A172 (cell line): ENCODE measurements around the gene PHTF1. TPM values are rescaled to one million over a fixed set of nuclear protein-coding genes. Genes with fewer than 3 reads are reported as not detected.

Experiments
- DNase-seq: peaks from one replicate; pipeline ENCODE4 v3.0.0-alpha.2; 2015; ENCODE audit warnings: low spot score
- total RNA-seq: library from RNA; depleted of rRNA; stranded (reverse); fragments of >200 nt; shearing (Covaris generic); gene quantifications from 2 replicates; pipeline ENCODE4 v1.2.3, GENCODE V29; 2014; rRNA removed

PHTF1 gene
- total RNA-seq = 33.6 and 48.0 TPM in 2 replicates

DNA sequence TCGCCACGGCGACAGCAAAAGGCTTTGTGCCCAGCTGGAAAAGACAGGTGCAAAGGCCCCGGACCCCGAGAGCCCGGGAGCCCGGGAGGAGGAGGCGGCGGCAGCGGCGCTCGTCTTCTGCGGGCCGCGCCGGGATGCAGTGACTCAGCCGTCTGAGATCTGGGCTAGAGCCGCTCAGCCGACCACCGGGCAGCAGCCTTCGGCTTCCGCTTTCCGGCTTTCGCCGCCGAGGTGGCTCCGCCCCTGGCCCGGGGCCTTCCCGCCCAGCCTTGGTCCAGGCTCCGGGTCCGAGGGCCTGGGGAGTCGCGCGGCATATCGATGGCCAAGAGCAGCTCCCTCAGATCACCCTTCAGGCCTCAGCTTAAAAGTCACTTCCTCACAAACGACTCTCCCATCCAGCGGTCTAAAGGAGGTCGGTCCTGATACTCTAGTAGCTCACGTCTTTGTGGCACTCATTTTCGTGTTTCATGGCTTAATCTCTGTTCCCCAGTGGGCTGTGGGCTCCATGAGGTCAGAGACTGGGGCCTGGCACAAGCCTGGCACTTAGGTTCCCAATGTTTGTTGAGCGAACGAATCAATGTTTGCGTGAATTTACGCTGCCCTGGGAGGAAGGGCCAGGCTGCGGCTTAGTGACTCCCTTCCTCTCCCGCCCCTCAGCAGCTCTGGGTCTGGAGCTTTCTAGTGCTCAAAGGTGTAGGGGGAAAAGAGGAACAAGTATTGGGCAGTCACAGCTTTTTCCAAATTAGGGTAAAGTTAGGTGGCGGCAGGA is at the start of gene PHTF1:
TSS of gene PHTF1 (minus strand) at position 154 of the 769 bp plus-strand sequence. CDS start 783 bp downstream, outside the sequence.
- peak; percentile 57 for DNase-seq

DNA sequence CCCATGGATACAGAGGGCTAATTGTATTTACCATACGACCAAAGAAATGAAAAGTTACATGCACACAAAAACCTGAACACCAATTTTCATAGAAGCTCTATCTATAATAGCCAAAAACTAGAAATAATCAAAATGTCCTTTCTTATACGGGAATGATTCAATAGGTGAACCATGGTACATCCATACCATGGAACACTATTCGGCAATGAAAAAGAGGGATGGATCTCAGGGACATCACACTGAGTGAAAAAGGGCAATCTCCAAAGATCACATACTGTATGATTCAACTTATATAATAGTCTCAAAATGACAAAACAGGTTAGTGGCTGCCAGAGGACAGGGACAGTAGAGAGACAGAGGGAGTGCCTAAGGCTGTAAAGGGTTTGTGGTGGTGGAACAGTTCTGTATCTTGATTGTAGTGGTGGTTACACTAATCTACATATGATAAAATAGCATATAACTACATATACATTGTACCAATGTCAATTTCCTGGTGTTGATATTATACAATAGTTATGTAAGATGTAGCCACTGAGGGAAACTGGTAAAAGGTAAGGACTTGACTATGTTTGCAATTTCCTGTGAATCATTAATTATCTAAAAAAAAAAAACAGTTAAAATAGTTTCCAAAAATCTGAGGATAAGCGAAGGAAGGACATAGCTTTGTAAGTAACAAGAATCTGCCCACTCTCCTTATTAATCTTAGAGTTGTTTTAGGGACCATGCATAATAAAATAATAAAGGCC is 49.3 kb upstream of the PHTF1 start:
- no peak for DNase-seq

DNA sequence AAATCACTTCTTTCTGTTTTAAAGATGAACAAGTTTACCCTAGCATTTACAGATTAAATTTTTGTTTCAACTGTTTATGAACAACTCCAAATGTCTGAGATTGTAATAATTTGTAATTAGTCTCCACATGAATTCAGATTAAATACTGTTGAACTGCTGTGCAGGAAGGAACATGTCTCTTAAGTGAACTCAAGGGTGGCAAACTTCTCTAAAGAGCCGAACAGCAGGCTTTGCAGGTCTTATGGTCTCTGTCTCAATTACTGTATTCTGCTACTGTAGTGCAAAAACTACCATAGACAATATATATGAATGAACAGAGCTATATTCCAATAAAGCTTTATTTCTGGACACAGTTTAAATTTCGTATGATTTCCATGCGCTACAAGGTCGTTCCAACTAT is 46.4 kb upstream of the PHTF1 start:
- DNase-seq = no peak

DNA sequence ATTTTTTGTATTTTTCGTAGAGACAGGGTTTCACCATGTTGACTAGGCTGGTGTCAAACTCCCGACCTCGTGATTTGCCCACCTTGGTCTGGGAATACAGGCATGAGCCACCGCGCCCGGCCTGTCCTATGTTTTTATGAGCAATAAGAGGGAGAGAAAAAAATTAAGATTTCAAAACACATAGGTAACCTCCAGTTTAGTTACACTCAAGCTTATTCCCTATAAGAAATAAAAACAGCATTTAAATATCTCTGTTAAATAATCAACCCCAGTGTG is 45.9 kb upstream of the PHTF1 start:
- DNase-seq = no peak

DNA sequence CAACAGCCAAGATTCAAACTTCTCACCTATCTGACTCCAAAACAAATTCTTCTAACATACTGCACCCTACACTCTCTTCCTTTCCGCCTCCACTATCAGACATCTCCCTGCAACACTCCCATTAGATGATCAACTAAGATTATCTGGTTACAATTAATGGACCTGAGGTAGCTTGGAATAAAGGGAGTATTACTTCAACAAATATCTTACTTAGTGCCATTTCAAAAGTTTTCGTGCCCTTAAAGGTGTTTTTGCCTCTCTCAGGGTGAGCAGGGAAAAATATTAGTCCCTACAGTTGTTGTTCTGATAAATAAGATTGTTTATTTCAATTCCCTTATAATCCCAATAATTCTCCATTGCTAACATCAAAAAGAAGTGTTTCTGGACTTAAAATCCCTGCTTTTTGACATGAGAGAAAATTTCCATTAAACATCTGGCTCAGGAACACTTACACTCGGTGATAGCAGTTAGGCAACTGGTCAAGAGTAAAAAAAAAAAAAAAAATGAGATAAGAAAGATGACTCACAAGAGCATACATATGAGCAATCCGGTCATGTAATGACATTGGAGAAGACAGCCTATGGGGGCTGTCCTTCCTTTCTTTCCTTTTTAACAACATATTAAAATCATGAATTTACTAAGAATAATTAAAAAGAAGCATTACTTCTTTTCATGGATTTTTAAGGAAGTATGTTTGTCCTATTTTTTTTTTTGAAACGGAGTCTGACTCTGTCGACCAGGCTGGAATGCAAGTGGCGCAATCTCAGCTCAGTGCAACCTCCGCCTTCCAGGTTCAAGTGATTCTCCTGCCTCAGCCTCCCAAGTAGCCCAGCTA is 45.4 kb upstream of the PHTF1 start:
- peak; percentile 71 for DNase-seq

DNA sequence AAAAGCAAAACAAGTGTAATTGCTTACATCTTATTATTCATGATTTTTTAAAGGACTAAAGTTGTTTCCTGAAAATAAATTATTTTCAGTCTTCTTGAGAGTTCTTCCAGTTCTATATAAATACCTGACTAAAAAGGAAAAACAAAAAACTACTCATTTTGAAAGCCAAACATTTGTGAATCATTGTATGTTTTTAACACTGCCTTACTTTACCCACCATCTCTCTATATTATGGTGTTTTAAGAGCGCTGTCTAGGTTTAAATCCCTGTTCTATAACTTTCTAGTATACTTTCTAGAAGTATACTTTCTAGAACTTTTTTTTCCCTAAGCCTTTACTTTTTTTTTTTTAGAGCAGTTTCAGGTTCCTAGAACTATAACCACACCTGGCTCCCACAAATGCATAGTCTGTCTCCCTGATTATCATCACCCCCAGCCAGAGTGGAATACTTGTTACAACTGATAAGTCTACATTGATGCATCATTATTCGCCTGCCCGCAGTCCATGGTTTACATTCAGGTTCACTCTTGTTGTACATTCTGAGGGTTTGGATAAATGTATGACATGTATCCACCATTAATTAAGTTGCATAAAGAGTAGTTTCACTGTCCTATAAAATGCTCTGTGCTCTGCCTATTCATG is 43.2 kb upstream of the PHTF1 start:
- DNase-seq = no peak

DNA sequence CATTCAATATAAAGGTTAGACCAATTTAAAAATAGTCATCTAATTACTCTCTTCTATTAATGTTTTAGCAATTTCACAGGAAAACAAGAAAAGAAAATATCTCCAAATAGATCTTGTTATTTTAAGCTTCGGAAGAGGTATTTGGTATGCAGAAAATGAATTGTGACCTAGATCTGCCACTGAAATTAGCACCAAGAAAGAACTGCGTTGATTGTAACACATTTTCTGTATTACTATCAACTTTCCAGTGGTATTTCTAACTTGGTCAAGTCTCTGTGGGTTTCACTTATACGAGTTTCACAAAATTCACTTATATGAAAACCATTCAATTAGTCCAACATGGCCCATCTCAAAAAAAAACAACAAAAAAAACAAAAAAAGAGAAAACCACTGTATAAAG is 41.2 kb upstream of the PHTF1 start:
- no peak for DNase-seq

DNA sequence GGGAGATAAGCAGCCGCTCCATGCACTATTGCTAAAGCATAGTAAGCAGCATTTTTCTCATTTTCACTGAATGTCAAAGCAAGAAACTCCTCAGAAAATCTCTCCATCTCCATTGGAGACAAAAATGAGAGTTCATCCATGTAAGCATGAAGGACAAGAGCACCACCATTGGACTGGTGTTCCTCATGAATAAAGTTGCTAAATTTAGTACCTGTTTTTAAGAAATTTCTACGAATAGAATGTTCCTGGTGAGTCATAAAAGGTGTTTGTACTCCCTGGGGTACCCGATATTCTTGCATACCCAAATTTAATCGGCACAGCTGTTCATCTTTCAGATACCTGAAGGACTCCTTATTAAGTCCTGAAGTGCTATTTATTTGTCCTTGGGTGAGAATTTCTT is 38.2 kb upstream of the PHTF1 start:
- DNase-seq = no peak

DNA sequence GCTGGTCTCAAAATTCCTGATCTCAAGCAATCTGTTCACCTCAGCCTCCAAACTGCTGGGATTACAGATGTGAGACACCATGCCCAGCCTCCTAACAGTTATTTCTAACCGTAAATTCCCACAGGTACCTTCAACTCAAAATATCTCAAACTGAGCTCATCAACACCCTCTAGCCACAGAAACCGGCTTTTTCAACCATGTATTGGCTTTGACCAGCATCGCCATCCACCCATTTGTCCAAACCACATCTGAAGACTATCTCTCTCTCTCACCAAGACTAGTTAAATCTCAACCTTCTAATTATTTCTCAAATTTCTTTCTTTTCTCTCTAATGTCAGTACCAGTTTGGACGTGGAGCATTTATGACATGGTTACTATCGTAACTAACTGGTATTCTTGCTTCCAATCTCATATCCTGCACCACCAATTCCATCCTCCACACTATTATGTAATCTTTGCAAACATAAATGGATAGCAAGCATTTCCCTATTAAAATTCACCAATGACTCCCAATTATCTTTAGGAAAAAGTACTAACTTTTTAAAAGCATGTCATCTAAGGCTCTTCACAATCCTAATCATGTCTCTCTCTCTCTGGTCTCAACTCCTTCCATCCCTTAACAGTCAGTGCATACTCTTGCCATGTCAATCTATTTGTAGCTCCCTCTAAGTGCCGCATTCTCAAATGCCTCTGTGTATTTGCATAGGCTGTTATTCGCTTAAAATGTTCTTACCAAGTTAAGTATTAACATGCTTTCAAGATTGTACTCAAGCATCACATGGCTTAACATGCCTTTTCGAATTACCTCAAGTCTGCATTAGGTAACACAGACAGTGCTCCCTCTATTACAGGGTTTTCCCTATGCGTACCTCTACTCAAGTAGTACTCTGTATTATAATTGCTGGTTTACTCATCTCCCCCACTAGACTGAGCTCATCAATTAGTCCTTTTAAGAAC is 34.9 kb upstream of the PHTF1 start:
- DNase-seq = no peak

DNA sequence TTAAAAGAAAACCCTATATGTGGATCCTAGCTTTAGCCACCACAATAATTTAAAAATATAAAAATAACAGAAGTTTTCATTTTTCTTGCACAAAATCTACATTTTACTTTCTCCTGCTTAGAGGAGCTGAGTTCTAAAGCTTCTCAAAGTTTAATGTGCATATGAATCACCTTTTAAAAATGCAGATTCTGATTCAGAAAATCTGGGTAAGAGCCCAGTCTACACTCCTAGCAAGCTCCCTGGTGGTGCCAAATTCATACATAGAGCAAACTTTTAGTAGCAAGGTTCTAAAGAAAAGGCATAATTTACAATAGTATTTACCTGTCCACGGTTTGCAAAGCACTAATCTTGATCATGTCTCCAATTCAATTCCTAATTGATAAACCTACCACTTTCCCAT is 33.7 kb upstream of the PHTF1 start:
- DNase-seq = peak; percentile 34

DNA sequence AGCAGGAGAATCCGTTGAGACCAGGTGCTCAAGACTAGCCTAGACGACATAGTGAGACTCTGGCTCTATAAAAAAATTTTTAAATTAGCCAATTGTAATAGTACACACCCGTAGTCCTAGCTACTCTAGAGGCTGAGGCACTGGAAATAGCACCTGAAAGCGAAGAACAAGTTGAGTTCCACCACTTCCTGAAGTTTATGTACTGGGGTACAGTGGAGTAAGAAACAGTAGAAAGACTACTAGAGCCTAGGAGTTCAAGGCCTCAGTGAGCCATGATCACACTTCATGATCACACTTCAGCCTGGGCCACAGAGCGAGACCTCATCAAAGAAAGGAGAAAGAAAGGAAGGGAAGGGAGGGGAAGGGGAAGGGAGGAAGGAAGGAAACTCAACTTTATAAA is 33.2 kb upstream of the PHTF1 start:
- no peak for DNase-seq

DNA sequence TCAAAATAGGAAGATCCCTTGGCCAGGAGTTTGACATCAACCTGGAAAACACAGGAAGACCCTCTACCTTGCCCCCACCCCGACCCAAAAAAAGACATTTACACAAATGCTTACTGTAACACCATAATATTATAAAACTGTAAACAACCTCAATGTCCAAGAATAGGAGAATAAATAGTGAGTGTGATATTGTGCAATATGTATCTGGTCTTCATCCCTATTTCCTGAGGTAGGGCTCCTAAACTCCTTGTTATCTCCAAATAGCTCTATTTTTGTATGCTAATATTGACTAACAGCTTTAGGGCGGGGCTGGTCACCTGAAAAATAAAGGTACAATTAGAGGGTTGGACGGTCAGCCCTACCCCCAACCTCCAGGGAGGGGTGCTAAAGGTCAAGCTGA is 29.5 kb upstream of the PHTF1 start:
- no peak for DNase-seq

DNA sequence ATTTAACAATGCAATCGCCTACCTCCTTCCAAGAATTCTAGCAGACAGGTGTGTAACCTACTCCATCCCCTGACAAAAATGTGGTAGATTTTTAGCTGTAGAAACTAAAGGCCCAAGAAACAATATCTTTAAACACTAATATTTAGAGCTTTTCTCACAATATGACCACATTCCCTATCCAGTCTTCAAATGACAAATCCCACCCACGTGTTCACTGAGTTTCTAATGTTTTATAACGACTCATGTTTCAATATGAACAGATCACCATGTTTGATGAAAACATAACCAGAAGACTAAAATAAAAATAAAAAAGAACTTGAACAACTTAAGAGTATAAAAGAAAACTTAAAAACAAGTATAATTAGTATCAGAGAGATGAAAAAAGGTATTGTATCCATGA is 28.4 kb upstream of the PHTF1 start:
- no peak for DNase-seq

DNA sequence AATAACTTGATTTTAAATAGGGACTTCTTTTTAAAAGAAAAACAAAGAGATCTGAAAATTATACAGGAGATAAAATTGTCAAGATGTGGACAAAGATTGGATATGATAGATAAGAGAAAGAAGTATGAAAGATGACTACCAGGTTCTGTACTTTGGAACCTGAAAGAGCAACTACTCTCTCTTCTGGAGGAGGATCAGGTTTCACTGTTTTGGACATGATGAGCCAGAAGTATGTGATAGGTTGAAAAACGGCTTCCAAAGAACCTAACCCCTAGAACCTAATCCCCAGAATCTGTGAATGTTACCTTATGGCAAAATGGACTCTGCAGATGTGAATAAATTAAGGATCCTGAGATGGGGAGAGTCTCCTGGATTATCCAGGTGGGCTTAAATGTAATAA is 26.8 kb upstream of the PHTF1 start:
- DNase-seq = no peak

DNA sequence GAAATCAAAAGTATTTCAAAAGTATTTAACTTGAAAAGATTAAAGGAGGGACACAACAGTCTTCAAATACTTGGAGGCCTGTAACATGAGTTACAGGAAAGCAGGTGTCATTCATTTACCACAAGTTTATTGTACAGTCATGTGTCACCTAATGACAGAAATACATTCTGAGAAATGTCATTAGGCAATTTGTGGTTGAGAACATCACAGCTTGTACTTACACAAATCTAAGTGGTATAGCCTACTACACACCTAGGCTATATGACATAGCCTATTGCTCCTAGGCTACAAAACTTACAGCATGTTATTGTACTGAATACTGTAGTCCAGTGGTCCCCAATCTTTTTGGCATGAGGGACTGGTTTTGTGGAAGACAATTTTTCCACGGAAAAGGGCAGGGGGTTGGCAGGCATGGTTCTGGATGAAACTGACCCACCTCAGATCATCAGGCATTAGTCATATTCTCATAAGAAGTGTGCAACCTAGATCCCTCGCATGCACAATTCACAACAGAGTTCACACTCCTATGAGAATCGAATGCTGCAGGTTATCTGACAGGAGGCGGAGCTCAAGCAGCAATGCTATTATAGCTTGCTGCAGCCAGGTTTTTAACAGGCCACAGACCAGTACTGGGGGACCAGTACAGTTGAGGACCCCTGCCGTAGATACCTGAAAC is 25.0 kb upstream of the PHTF1 start:
- no peak for DNase-seq

DNA sequence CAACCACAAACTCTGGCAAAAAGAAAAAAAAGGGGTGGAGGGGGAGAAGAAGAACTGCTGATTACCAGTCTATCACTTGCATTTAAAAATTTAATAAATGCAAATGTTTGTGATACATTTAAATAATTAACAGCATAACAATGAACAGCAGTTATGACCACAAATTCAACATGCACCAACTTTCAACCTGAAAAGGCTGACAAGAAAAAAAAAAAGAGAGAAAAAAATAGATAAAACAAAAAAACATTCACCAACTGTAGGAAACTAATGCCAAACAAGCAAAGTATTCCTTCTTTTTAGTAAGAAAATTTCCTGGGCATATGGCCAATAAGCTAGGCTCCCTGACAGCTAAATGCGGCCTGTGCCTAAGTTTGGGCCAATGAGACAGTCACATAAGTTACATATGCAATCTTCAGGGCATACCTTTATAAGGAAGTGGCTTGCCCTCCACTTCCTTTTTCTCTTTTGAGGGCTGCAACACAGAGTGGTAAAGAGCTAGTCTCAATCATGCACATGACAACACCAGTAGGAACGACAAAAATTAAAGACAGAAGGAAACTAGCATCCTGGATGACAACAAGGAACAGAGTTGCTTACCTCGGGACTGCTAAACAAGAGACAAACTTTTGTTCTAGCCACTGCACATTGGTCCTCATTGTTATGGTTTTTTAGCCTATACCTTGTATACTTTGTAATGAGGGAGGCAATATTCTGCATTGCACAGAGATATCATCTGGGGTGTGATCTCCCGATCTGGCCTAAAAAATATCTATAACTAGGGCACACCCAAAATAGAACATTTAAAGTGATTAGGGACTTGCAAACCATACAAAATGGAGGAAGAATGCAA is 24.2 kb upstream of the PHTF1 start:
- DNase-seq = no peak

DNA sequence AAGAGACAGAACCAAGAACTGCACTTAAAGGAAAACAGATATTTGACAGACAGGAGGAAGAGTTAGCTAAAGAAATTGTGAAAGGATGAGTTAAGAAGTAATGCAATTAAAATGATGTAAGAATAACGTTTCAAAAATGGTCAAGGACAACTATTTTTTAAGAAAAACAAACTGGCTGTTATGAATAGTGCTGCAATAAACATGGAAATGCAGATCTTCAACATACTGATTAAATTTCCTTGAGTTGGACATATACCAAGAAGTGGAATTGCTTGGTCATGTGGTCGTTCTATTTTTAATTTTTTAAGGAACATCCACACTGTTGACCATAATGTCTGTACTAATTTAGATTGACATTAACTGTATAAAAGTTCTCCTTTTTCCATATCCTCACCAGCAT is 23.1 kb upstream of the PHTF1 start:
- DNase-seq = no peak

DNA sequence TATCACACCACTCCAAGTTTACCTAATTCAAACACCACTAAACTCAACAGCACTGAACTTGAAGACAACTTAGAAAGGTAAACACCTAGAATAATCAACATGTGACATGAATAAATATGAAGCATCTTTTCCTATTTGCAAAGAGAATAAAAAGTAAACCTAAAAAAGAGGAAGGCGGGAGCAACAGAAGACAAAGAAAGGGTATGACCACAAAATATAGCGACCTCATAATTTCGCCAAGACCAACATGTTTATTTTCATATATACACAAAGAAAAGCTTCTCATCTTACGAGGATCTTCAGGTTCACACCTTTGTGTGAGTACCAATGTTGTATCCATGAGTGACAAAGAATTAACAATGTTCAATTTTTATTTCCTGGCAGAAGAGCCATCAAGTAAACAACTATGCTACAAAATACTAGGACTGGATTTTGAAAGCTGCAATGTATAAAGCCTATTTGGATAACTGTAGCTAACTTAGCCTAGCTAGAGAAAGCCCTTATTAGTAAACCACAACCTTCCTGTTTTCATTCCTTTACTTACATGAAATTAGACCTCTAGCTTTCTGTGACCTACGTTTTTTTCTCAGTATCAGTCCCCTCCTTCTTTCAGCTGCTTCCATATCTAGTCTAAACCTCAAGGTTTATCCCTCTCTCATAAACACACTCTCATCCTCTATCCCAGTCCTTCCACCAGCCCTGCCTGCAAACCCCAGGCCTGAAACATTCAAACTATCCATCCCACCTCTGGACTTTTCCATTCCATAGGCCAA is 21.3 kb upstream of the PHTF1 start:
- DNase-seq = no peak

DNA sequence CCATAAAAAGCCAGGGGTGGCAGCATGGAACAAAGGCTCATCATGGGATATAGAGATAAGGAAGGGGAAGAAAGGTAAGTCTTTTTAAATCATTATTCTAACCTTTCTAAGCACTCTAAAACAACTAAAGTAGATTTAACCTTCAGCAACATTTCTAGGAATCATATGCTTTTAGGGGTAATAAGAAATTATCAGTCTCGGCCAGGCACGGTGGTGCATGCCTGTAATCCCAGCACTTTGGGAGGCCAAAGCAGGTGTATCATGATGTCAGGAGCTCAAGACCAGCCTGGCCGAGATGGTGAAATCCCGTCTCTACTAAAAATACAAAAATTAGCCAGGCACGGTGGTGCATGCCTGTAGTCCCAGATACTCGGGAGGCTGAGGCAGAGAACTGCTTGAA is 20.3 kb upstream of the PHTF1 start:
- DNase-seq = no peak
